NCI-H2196 treated with DMSO at 0.1 percent for 48 hours (cell line): ENCODE results near the gene CPAMD8.

Experiments used
- DNase-seq: peaks from one replicate; lab custom pipeline; 2025; ENCODE audit not compliant: unreplicated experiment; lab: John Stamatoyannopoulos, UW

The CPAMD8 gene

GRCh38 chr19:16849168-16849567 lies 177.4 kb downstream of the CPAMD8 start:
- no peak for DNase-seq

GRCh38 chr19:16847430-16847829 lies 179.2 kb downstream of the CPAMD8 start:
- DNase-seq: no peak

GRCh38 chr19:16846901-16847300 lies 179.7 kb downstream of the CPAMD8 start:
- no peak for DNase-seq
